NK-92 (cell line): Measurements from ENCODE around the gene GPR155.

Experiments
- DNase-seq: peaks from one replicate; lab custom pipeline; 2025; ENCODE audit not compliant: unreplicated experiment; lab: John Stamatoyannopoulos, UW

The GPR155 gene

DNA sequence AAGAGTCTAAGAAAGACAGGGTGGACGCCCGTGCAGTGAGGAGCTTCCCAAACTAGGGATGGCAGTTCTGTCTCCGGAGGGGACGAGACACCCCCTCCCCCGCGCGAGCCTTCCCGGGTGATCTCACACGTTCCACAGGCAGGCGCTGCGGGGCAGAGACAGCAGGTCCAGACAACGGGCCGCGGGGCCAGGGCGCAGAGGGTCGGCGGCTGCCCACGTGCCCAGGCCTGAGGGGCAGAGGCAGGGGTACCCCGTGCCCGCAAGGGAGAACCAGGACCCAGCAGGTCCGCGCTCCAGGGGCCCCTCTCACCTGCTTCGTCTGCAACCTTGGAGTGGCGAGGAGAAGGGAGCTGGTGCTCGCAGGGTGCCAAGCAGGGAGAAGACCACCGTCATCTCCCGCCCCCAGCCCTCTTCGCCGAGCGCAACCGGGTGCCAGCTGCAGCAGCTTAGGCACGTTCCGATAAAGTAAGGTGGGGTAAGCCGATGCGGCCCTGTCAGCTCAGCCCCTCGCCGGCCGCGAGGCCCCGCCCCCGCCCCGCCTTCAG, at the start of gene GPR155:
TSS of gene GPR155 (minus strand) at position 467 of the 545 bp plus-strand sequence. CDS start 5,073 bp downstream, outside the sequence.
- no peak for DNase-seq

DNA sequence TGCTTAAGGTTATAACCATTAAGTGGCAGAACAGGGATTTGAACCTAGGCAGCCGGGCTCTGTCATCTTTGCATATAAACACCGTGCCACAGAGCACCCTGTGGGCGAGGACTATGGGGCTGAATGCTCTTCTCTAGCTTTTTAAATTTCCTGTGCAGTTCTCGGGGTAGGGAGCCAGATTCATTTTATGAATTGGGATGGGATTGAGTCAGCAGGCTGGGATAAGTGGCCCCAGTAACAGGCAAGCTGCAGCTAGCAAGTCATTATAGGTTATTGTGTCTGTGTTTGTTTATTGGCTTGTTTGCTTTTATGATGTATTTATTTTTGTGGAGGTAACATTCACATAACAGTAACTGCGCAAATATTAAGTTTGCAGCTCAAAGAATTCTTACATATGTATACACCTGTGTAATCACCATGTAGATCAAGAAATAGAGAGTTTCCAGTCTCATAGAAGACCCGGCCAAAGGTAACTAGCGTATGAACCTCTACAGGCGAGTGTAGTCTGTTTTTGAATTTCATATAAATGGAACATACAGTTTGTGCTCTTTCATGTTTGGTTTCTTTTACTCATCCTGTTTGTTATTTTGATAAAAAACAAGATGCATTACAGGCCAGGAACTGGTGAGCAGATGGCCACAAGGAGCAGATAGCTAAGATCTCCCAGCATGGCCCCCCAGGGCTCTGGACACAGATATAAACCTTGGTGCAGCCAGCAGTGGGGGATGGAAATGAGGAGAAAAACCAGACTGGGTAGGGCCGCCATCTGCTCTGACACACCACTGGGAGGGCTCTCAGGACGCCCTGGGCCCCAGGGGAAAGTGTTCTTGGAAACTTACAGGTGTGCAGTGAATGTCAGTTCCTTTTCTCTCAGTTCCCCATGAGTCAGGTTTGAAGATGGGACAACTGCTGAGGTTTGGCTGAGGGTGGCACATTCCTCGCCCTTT, 49.2 kb upstream of the GPR155 start:
- no peak for DNase-seq

DNA sequence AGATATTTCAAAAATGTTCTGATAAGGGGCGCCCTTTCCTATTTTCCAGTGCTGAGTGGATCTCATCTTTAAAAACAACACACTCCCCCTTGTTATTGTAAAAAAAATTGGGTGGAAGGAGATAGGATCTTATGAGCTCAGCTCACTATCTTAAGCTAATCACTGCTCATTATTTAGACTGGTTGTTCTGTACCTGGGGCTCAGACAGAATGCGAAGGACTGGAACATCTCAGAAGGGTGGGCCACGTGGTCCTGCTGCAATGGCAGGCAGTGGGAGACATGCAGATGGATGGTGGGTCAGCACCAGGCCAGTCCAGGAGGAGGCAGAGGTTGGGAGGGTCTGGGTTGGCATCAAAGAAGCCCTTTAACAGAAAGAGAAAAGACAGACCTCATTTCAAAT, 48.3 kb upstream of the GPR155 start:
- DNase-seq = no peak

DNA sequence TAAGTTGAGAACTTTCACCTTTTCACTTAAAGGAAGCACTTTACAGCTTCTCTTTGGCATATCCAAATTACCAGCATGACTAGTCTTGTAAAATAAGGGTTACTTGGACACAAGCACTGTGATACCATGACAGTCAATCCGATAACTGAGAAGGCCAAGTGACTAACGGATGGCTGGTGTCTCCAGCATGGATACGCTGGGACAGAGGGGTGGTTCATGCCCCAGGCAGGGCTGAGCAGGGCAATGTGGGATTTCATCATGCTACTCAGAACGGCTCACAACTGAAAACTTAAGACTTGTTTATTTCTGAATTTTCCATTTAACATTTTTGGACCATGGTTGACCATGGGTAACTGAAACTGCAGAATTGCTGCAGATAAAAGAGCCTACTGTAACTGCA, 43.1 kb upstream of the GPR155 start:
- DNase-seq = no peak

DNA sequence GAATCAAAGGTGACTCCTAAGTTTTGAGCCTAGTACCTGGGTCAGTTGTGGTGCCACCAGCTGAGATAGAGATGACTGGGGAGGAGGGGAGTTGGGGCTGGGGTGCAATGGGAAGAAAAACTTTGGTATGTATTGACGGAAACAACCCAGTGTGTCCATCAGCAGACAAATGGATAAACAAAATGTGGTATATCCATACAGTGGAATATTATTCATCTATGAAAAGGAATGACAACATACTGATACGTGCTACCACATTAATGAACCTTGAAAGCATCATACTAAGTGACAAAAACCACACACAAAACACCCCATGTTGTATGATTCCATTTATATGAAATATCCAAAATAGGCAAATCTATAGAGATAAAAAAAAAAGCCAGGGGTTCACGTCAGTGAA, 41.1 kb upstream of the GPR155 start:
- DNase-seq = no peak

- no peak for DNase-seq
Observed at GRCh38 chr2:174527101-174527721, 40.4 kb upstream of the GPR155 start.

- DNase-seq = no peak
Observed at GRCh38 chr2:174524527-174524926, 37.7 kb upstream of the GPR155 start.

- DNase-seq = no peak
Observed at GRCh38 chr2:174522553-174522952, 35.7 kb upstream of the GPR155 start.

DNA sequence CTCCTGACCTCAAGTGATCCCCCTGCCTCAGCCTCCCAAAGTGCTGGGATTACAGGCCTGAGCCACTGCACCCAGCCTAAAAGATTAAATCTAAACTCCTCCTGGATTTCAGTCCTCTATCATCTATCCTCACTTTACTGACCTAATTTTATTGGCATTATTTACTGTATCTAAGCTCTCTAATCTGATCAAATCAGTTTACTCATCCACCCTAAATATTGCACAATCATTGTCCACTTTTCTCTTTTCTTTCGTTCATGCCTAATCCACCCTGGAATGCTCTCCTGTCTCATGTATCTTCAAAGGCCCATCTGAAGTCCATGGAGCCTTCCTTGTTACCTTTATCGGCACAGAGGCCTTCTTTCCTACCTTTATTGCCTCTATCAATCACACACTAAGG, 31.6 kb upstream of the GPR155 start:
- no peak for DNase-seq

DNA sequence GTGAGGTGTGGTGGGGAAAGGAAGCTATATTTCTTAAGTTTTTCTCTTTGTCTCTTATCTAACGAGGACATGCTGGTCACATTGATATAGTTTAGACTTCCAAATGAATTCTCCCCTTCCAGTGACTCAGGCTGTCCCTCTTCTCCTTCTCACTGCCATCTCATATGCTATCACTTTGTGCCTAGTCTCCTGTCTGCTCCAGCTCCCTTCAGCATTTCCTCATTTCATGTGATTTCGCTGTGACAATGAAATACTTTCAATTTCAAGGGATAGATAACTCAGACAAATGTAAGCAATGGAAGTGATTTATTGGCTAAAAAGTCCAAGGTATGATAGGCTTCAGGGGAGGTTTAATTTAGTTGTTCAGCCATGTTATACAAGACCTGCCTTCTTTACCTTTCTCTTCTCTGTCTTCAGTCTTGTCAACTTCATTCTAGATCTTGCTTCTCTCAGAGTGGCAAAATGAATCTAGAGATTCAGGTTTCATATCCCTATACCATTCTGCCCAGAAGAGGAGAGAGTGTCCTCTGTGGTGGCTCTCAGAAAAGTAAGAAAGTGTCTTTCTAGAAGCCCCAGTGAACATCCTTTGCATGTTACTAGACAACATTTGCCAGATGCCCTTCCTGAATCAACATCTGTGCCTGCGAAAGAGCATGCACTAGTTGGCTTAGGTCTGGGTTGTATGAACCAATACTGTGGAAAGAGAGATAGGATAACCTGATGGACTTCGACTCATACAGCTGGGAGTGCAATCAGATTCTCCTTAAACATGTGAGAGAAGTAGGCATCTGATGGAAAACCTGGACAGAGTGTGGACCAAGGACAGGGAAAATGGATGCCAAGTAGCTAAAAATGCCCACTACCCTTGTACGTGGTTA, 29.9 kb upstream of the GPR155 start:
- no peak for DNase-seq

DNA sequence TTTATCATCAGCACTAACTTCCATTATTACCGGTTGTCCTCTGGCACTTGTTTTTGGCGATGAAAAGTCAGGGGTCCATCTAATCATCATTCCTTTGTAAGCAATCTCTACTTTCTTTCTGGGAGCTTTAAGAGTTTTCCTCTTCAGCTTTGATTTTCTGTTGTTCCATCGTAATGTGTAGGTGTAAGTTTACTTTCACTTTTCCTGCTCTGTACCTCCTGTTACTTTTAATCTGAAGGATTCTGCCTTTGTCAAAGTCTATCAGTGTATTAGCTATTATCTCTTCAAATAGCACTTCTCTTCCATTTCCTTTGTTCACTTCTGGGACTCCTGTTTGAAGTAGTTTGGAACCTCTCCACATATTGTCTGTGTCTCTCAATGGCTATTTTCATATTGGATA, 25.5 kb upstream of the GPR155 start:
- DNase-seq = no peak

- no peak for DNase-seq
Observed at GRCh38 chr2:174511580-174512260, 24.9 kb upstream of the GPR155 start.

GRCh38 chr2:174510583-174511189, 23.9 kb upstream of the GPR155 start:
- DNase-seq = no peak

- DNase-seq = no peak
Observed at GRCh38 chr2:174503161-174503809, 16.5 kb upstream of the GPR155 start.

DNA sequence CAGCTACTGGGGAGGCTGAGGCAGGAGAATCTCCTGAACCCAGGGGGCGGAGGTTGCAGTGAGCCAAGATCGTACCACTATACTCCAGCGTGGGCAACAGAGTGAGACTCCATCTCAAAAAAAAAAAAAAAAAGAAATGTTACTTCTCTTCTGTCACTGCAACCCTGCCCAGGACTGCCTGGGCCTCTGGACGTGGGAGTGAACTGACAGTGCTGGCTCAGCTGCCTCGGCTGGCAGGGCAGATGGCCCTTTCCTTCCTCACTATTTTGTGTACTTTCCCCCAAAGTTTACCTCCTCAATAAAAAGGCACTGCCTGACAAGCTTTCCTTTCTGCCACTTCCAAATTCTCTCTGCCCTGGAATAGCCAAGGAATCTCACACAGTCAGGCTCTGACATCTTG, 12.5 kb upstream of the GPR155 start:
- no peak for DNase-seq

DNA sequence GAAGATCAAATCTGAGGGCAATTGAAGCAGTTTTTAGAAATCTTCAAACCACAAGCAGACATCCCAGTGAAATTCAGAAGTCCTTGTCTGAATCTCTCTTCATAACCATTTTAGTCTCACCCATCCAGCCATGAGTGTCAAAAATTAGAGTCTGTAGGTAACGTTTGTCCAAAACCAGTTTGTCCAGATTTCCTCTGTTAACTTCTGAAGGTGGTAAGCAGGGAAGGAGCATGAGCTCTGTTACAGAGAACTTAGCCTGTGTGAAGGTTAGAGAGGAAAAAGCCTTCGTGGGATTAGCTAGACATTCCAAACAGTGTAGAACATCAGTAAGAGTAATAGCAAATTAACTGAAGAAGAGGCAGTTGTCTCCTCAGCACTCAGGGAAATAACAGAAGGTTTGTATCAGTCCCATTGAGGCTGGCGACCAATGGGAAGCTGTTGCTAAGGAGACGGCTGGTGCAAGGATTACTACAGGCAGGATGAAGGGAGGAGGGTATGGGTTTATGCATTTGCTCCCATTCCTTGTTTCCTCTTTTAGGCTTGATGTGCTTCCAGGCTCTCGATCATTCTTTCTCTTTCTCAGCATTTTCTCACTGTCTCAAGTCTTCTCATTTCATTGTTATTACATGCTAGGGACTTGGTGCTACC, 8.7 kb upstream of the GPR155 start:
- no peak for DNase-seq

GRCh38 chr2:174493549-174494331, 6.9 kb upstream of the GPR155 start:
- no peak for DNase-seq

DNA sequence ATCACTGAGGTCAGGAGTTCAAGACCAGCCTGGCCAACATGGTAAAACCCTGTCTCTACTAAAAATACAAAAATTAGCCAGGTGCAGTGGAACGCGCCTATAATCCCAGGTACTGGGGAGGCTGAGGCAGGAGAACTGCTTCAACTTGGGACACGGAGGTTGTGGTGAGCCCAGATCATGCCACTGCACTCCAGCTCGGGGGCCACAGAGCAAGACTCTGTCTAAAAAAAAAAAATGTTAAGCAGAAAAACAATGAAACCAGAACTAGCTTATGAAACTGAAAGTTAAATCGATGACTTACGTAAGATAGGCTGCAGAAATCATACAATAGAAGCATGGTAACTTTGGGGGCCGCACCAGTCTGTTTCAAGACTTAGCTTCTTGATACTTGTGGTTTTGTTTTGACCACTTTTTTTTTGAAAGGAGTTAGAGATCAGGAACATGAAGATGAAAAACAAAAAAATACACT, 6.2 kb upstream of the GPR155 start:
- DNase-seq = no peak
